TTC549 (cell line): ENCODE measurements around the gene LHX1.

Source experiments
- FAIRE-seq: peaks from 2 replicates; lab custom pipeline; 2012; peaks lifted over from hg19 to GRCh38; lab: Jason Lieb, UNC

The LHX1 gene

GRCh38 chr17:36922175-36922574 lies 15.1 kb upstream of the LHX1 start:
- FAIRE-seq, result no peak

DNA sequence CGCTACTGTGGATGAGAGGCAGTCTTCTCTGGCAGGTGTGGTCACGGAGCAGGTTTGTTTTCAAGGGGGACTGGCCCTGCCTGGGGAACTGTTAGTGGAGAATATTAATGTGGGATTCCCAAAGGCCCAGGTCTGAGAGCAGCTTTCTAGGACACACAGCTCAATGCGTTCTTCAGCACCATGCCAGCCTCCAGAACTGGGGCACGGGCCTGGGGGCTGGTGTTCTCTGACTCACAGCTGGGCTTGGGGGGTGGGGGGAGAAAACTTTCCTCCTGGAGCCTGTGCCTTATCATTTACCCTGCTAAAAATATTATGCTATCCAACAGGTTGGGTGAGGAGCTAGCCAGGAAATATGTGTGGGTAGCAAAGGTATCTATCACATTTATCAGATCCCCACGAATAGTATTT lies 13.5 kb upstream of the LHX1 start:
- FAIRE-seq, result no peak

DNA sequence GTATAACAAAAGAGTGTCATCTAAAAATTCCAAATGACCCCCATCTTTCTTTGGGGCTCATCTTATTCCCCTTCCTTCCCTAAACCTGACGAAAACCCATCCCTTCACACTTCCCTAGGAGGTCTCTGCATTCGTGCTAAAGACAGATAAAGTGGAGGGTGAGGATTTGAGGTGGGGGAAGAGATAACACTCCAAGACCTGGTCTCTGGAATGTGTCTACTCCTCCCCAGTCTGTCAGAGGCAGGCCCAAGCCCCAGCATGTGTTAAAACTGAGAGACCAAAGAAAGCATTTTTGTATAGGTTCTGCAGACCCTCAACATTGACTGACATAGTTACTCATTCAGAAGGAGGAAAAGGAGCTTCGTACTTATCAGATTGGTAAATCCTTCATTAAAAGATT lies 11.0 kb upstream of the LHX1 start:
- FAIRE-seq, result no peak

GRCh38 chr17:36926701-36927100 lies 10.6 kb upstream of the LHX1 start:
- no peak for FAIRE-seq

- no peak for FAIRE-seq
Measured at GRCh38 chr17:36928471-36929345, 8.6 kb upstream of the LHX1 start.

GRCh38 chr17:36929851-36930582 lies 7.3 kb upstream of the LHX1 start:
- no peak for FAIRE-seq

- FAIRE-seq, result no peak
Measured at GRCh38 chr17:36930583-36930900, 6.7 kb upstream of the LHX1 start.

- no peak for FAIRE-seq
Measured at GRCh38 chr17:36931096-36931696, 6.1 kb upstream of the LHX1 start.

DNA sequence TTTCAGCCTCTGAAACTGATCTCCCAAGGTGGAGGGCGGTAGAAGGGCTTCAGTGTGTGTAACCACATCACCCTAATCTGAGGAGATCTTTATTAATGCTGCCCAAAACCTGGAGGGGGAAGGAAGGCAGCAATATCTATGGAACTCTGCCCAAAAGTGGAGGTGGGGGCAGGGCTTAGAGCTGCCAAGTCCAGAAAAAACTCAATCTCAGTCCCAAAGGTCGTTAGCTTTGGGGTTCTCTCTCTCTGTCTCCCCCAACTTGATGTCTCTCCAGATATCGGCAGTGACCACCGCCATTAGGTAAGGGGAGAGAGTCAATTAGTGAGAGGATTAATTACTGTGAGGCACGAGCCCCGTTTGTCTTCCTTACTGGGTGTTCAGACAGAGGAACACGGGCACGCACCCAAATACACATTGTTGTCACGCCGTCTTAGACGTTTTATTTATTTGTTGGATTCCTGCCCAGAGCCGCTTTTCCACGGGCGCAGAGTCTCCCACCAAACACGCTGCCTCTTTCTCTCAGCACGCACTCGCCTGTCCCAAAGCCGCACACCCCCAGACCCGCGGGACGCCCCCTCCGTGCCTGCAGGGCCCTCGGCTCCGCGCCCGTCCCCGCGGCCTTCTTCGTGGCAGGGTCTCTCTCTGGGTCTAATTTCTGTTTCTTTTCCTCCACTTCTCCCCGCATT lies 5.4 kb upstream of the LHX1 start:
- no peak for FAIRE-seq

DNA sequence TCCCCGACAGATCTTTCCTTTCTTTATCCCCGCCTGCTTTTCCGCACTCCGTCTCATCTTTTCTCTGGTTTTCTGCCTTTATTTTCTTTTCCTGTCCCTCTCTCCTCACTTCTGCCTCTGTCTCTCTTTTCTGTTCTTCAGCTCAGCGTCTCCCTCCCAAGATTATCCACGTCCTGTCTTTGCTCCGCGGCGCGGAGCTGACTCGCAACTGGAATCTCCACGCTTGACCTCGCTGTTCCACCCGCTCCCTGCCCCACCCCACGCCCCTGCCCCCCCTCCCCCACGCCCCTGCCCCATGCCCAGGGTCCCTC lies 4.9 kb upstream of the LHX1 start:
- no peak for FAIRE-seq

- FAIRE-seq, result no peak
Measured at GRCh38 chr17:36932694-36933511, 4.4 kb upstream of the LHX1 start.

GRCh38 chr17:36933512-36934143 lies 3.6 kb upstream of the LHX1 start:
- FAIRE-seq, result no peak

DNA sequence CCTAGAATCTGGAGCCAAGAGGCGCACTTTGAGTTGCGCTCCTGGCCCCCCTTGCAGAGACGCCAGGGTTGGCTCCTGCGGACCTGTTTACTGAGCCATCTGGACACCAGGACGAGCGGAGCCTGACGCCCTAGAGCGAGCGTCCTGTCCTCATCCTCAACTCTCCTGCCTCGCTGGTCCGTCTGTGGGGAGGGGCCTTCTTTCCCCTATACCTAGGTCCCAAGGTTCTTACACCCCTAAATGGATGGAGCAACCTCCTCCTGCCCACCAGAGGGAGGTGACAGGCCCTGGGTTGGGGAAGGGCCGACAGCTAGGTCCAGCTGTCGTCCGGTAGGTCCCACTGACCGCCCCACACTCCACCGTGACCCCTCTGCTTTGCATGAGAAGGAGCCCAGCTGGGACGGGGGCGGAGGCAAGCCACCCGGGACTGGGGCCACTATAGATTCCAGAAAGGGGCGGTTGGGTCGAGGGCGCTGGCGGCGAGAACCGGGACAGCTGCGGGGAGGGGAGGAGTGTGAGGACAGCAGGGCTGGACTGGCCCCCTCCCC lies 3.1 kb upstream of the LHX1 start:
- FAIRE-seq, result no peak

- FAIRE-seq, result no peak
Measured at GRCh38 chr17:36934692-36935630, 2.3 kb upstream of the LHX1 start.

GRCh38 chr17:36935671-36936454 lies 1.4 kb upstream of the LHX1 start:
- FAIRE-seq, result no peak

DNA sequence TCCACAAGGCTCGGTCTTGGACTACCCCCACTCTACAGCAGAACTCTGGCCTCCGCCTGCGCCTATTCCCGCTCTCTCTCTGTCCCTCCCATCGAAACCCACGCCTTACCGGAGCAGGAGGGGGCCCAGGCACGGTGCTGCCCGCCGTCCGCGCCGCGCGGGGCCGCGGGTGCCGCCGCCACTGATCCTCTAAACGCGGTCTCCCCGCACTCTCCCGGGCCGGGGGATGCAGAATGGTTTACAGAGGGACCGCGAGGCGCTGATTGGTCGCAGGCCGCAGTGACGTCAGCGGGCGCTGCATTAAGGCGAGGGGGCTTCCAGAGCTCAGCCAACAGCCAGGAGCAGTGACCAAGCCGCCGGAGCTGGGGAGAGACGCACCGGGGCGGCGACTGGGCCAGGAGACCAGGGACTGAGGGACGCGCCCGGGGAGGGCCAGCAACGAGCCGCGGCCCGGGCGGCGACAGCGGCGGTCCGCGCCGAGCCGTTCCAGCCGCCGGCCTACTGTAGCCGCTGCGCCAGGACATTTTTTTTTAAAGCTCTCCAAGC lies 747 bp upstream of the LHX1 start:
- FAIRE-seq, result no peak

DNA sequence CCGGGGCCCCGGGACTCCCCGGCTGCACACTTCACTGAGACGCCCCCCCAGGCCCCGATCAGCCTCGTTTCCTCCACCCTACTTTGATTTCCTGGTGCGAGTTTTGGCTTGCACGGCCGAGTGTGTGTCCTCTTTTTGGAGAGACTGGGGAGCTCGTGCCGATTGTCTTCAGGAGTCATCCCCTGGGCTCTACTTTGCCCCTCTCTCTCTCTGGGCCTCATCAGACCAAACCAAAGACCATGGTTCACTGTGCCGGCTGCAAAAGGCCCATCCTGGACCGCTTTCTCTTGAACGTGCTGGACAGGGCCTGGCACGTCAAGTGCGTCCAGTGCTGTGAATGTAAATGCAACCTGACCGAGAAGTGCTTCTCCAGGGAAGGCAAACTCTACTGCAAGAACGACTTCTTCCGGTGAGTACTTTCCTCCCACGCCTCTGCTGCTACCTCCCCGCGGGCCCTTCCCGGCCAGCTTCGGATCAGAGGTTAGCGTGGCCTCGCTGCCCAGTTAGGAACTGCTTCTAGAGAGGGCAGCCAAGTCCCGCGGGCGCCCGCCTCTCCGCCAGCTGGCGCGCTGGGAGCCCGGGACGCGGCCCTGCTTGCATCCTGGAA lies 787 bp downstream of the LHX1 start:
- no peak for FAIRE-seq

GRCh38 chr17:36938566-36939051 lies 1.3 kb downstream of the LHX1 start:
- FAIRE-seq, result no peak
